IPS-18a (cell line): ENCODE data around the gene ADAMTS19.
"Not testable (repeated sequence)": the region's sequence is repeated elsewhere in the genome, so short reads cannot be mapped to it uniquely, and the experiment has no call there.

ENCODE experiments used
- H3K27ac ChIP-seq: one replicate; pipeline ENCODE4 v1.5.1; 2013; ENCODE audit warnings: low read length
- H3K27me3 ChIP-seq: one replicate; pipeline ENCODE4 v1.6.1; 2013; ENCODE audit warnings: mild to moderate bottlenecking, low read length; ENCODE audit not compliant: control insufficient read depth, insufficient read depth
- H3K36me3 ChIP-seq: one replicate; pipeline ENCODE4 v1.6.1; 2013; ENCODE audit warnings: low read depth, low read length; ENCODE audit not compliant: control insufficient read depth
- H3K4me1 ChIP-seq: one replicate; pipeline ENCODE4 v1.6.1; 2013; ENCODE audit warnings: low read depth, low read length; ENCODE audit not compliant: control insufficient read depth
- H3K4me3 ChIP-seq: one replicate; pipeline ENCODE4 v1.5.1; 2013; ENCODE audit warnings: low read length
- H3K9ac ChIP-seq: one replicate; pipeline ENCODE4 v1.6.1; 2013; ENCODE audit warnings: mild to moderate bottlenecking, low read length, moderate library complexity
- H3K9me3 ChIP-seq: one replicate; pipeline ENCODE4 v1.6.1; 2013; ENCODE audit warnings: low read depth, low read length; ENCODE audit not compliant: control insufficient read depth

Gene ADAMTS19

GRCh38 chr5:129541648-129542251, 81.7 kb downstream of the ADAMTS19 start:
- no peaks in the 10 kb centered on the region for H3K4me1 ChIP-seq

DNA sequence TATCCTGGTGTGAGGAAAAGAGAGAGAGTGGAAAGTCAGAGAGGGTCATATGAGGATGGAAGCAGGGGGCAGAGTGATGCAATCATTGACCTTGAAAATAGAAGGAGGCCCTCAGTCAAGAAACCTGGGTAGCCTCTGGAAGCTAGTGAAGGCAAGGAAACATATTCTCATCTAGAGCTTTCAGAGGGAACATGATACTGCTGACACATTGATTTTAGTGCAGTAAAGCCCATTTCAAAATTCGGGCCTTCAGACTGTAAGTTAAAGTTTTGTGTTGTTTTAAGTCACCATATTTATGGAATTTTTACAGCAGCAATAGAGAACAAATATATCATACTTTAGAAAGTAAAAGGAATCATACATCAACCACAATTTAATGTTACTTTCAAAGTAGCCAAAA, 87.0 kb downstream of the ADAMTS19 start:
- H3K9me3 ChIP-seq, result peaks cover 6% of the 10 kb centered on the region
- H3K4me3 ChIP-seq, result no peak overlapping the region
- H3K4me1 ChIP-seq, result no peaks in the 10 kb centered on the region
- no peaks in the 10 kb centered on the region for H3K27me3 ChIP-seq
- H3K27ac ChIP-seq, result no peak overlapping the region
- H3K9ac ChIP-seq, result no peak overlapping the region
- H3K36me3 ChIP-seq, result peaks cover 4% of the 10 kb centered on the region

More at GRCh38 chr5:129541648-129542251, 81.7 kb downstream of the ADAMTS19 start:
- peaks cover 6% of the 10 kb centered on the region for H3K9me3 ChIP-seq
- peaks cover 4% of the 10 kb centered on the region for H3K36me3 ChIP-seq
- no peak overlapping the region for H3K4me3 ChIP-seq
- H3K9ac ChIP-seq, result no peak overlapping the region
- H3K27me3 ChIP-seq, result no peaks in the 10 kb centered on the region
- no peak overlapping the region for H3K27ac ChIP-seq

DNA sequence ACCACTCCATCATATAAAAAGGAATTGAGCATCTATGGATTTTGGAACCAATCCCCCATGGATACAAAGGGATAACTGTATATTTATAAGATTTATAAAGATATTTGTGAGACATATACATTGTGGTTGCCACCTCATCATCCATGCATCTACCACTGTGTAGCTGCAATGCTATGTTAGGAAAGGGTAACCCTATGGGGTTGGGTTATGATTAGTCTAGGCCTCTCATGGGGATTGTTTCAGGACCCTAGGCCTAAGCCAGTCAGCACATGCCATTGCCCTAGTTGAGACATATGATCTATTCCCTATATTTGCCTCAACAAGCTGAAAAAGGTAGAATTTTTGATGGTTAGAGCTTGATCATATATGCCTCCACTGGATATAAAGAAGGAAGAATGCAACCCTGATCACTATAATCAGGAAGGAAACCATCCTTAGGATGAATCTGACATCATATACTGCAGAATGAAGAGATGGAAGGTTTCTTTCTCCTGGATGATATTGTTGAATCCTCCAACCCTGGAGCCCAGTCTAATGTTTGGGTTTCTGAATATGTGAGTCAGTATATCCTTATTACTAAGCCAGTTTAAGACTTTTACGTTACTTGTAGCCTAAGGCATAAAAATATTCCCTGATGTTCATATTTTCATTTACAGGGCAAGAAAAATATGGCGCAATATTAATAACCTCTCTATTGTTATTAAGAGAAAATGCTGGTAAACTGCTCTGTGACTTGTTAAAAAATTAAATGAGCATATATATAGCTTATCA, 94.2 kb downstream of the ADAMTS19 start:
- no peaks in the 10 kb centered on the region for H3K36me3 ChIP-seq
- H3K27ac ChIP-seq, result no peak overlapping the region

DNA sequence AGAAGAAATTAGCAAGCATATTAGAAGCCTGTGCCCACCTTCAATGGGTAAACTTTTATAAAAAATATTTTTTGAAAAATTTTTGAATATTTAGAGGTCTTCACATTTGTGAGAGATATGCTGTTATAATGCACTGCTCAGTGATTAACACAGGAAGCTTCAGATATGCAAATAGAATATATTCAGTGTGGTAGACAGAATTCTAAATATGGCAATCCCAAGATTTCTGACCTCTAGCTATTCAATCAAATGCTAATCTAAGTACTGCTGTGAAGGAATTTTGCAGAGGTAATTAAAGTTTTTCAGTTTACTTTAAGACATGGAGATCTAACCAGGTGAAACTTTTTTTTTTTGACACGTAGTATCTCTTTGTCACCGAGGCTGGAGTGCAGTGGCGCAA, 103.5 kb downstream of the ADAMTS19 start:
- Histone ChIP-seq H3K4me1 (no peaks in the 10 kb centered on the region), H3K9ac (no peak overlapping the region), H3K9me3 (no peaks in the 10 kb centered on the region), H3K27ac (no peak overlapping the region), H3K36me3 (peaks cover 3% of the 10 kb centered on the region), H3K27me3 (no peaks in the 10 kb centered on the region), H3K4me3 (no peak overlapping the region)

More for the DNA sequence above, 94.2 kb downstream of the ADAMTS19 start:
- Histone ChIP-seq H3K4me3 (no peak overlapping the region), H3K4me1 (no peaks in the 10 kb centered on the region), H3K27me3 (no peaks in the 10 kb centered on the region), H3K9me3 (no peaks in the 10 kb centered on the region), H3K9ac (no peak overlapping the region)

- H3K9ac ChIP-seq, result no peak overlapping the region
- no peaks in the 10 kb centered on the region for H3K9me3 ChIP-seq
- no peaks in the 10 kb centered on the region for H3K4me1 ChIP-seq
- no peak overlapping the region for H3K4me3 ChIP-seq
- H3K27me3 ChIP-seq, result no peaks in the 10 kb centered on the region
- H3K36me3 ChIP-seq, result no peaks in the 10 kb centered on the region
- H3K27ac ChIP-seq, result no peak overlapping the region
These were observed 109.2 kb downstream of the ADAMTS19 start for GRCh38 chr5:129569295-129569694.

DNA sequence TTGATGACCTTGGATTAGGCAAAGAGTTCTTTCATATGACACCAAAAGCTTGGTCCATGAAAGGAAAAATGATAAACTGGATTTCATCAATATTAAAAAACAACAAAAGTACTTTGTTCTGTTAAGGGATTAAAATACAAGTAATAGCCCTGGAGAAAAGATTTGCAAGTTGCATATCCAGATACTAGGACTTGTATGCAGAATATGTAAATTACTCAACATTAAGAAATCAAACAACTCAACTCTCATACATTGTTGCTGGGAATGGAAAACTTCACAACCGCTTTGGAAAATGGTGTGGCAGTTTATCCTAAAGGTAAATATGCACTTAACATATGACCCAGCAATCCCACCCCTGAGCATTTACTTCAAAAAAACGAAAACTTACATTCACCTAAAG, 112.0 kb downstream of the ADAMTS19 start:
- Histone ChIP-seq H3K36me3 (no peaks in the 10 kb centered on the region), H3K9me3 (no peaks in the 10 kb centered on the region), H3K27me3 (no peaks in the 10 kb centered on the region), H3K9ac (no peak overlapping the region), H3K4me3 (no peak overlapping the region), H3K27ac (no peak overlapping the region), H3K4me1 (no peaks in the 10 kb centered on the region)

GRCh38 chr5:129584496-129584895, 124.4 kb downstream of the ADAMTS19 start:
- not testable (repeated sequence) for H3K9me3 ChIP-seq, H3K9ac ChIP-seq, H3K27ac ChIP-seq, H3K36me3 ChIP-seq, H3K27me3 ChIP-seq, H3K4me1 ChIP-seq, H3K4me3 ChIP-seq

DNA sequence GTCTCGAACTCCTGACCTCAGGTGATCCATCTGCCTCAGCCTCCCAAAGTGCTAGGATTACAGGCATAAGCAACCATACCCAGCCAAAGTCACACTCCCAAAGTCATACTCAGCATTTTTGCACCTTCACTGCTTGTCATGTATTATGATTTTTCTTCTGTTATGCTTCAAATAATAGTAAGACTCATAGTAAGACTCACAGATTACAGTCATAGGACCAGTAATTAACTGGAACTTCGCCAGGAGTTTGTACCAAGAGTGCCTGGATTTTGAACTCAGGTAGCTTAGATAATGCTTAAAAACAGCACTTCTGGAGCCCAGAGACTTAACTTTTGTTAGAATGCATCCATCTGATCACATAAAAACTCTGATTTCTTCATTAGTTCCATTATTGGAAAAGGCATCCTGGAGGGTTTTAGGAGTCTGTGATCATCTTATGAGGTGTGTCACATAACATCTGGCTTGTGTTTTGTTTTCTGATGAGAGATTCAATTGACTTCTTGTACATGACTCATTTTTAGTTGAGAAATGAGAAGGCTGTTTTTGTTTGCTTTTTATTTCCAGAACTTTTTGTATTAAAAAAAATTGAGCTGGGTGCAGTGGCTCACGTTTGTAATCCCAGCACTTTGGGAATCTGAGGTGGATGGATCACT, 131.5 kb downstream of the ADAMTS19 start:
- no peaks in the 10 kb centered on the region for H3K27me3 ChIP-seq
- H3K4me3 ChIP-seq, result no peak overlapping the region
- no peak overlapping the region for H3K9ac ChIP-seq
- H3K36me3 ChIP-seq, result no peaks in the 10 kb centered on the region
- no peaks in the 10 kb centered on the region for H3K9me3 ChIP-seq
- H3K27ac ChIP-seq, result no peak overlapping the region
- no peaks in the 10 kb centered on the region for H3K4me1 ChIP-seq

GRCh38 chr5:129593525-129593924, 133.4 kb downstream of the ADAMTS19 start:
- H3K9ac ChIP-seq, result no peak overlapping the region
- H3K27ac ChIP-seq, result no peak overlapping the region
- peaks cover under 1% of the 10 kb centered on the region for H3K36me3 ChIP-seq

GRCh38 chr5:129601576-129601975, 141.5 kb downstream of the ADAMTS19 start:
- Histone ChIP-seq H3K4me3 (no peak overlapping the region), H3K4me1 (no peaks in the 10 kb centered on the region), H3K27me3 (no peaks in the 10 kb centered on the region), H3K9ac (no peak overlapping the region), H3K9me3 (no peaks in the 10 kb centered on the region), H3K36me3 (peaks cover 10% of the 10 kb centered on the region), H3K27ac (no peak overlapping the region)

More at GRCh38 chr5:129593525-129593924, 133.4 kb downstream of the ADAMTS19 start:
- Histone ChIP-seq H3K9me3 (no peaks in the 10 kb centered on the region), H3K27me3 (no peaks in the 10 kb centered on the region), H3K4me3 (no peak overlapping the region), H3K4me1 (no peaks in the 10 kb centered on the region)

GRCh38 chr5:129608350-129608749, 148.3 kb downstream of the ADAMTS19 start:
- Histone ChIP-seq H3K27ac (no peak overlapping the region), H3K27me3 (no peaks in the 10 kb centered on the region), H3K36me3 (no peaks in the 10 kb centered on the region), H3K4me1 (no peaks in the 10 kb centered on the region), H3K4me3 (no peak overlapping the region), H3K9ac (no peak overlapping the region), H3K9me3 (no peaks in the 10 kb centered on the region)
